SK-N-SH (cell line): Measurements from ENCODE around the gene C2orf49.

Source experiments
- GABPA ChIP-seq: IDR thresholded peaks from 2 replicates; pipeline ENCODE4 v1.4.0; 2012; ENCODE audit warnings: low read depth, mild to moderate bottlenecking
- TF ChIP-seq, protein P1 (sequence below): fragments of 200-600 bp; sonication (generic); IDR thresholded peaks from 2 replicates; pipeline ENCODE4 v1.6.1; 2017; ENCODE audit warnings: antibody characterized with exemption, mild to moderate bottlenecking, moderate library complexity

DNA sequence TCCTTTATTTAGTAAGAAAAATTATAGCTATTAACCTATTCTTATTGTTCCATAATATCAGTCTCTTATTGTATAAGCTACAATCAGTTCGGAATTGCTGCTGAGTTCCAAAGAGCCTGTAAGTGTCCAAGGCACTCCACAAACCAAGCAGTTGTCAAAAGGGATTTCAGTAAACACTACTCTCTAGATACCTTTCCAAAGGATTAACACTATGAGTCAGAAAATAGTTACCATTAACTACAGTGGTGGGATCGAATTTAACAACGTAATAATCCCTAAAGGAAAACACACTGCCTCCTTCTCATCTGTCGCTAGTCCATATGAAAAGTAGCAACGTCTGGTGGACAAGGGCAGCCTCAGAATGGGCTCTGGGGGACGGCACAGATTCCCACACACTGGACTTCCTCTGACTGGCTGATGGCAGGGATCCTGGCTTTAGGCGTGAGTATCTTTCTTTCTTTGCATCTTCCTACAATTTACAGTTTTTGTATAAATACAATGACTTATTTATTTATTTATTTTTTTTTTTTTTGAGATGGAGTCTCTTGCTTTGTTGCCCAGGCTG lies 16.6 kb upstream of the C2orf49 start:
- no peak for TF ChIP-seq GABPA
- TF ChIP-seq, protein P1, sequence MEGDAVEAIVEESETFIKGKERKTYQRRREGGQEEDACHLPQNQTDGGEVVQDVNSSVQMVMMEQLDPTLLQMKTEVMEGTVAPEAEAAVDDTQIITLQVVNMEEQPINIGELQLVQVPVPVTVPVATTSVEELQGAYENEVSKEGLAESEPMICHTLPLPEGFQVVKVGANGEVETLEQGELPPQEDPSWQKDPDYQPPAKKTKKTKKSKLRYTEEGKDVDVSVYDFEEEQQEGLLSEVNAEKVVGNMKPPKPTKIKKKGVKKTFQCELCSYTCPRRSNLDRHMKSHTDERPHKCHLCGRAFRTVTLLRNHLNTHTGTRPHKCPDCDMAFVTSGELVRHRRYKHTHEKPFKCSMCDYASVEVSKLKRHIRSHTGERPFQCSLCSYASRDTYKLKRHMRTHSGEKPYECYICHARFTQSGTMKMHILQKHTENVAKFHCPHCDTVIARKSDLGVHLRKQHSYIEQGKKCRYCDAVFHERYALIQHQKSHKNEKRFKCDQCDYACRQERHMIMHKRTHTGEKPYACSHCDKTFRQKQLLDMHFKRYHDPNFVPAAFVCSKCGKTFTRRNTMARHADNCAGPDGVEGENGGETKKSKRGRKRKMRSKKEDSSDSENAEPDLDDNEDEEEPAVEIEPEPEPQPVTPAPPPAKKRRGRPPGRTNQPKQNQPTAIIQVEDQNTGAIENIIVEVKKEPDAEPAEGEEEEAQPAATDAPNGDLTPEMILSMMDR: no peak
